Endothelial cell (in vitro differentiated cells): ENCODE results near the gene RERE. TPM values are rescaled to one million over a fixed set of nuclear protein-coding genes. Genes with fewer than 3 reads are reported as not detected.
"Not testable (repeated sequence)": the region's sequence is repeated elsewhere in the genome, so short reads cannot be mapped to it uniquely, and the experiment has no call there.

ENCODE experiments used
- DNase-seq: peaks from one replicate; pipeline ENCODE4 v3.0.0; 2021; ENCODE audit warnings: low spot score
- H3K27ac Mint-ChIP-seq: one replicate; pipeline ENCODE4 v1.8.0; 2021; ENCODE audit warnings: mixed read lengths, inconsistent platforms; ENCODE audit not compliant: unreplicated experiment
- H3K27me3 Mint-ChIP-seq: one replicate; pipeline ENCODE4 v1.8.0; 2021; ENCODE audit warnings: mild to moderate bottlenecking, moderate library complexity, mixed read lengths, inconsistent platforms; ENCODE audit not compliant: unreplicated experiment
- H3K36me3 Mint-ChIP-seq: one replicate; pipeline ENCODE4 v1.8.0; 2021; ENCODE audit warnings: mild to moderate bottlenecking, low read depth, mixed read lengths, inconsistent platforms; ENCODE audit not compliant: unreplicated experiment
- H3K4me1 Mint-ChIP-seq: one replicate; pipeline ENCODE4 v1.8.0; 2021; ENCODE audit warnings: mild to moderate bottlenecking, mixed read lengths, inconsistent platforms; ENCODE audit not compliant: unreplicated experiment
- H3K4me3 Mint-ChIP-seq: one replicate; pipeline ENCODE4 v1.8.0; 2021; ENCODE audit warnings: mild to moderate bottlenecking, mixed read lengths, inconsistent platforms; ENCODE audit not compliant: unreplicated experiment
- H3K9me3 Mint-ChIP-seq: one replicate; pipeline ENCODE4 v1.8.0; 2021; ENCODE audit warnings: mixed read lengths, inconsistent platforms; ENCODE audit not compliant: unreplicated experiment
- total RNA-seq: library from RNA; stranded (reverse); fragmentation: NEBNext Ultra II Directional; extraction: Animal tissue kit (Norgen Biotek cat#: 25700); gene quantifications from one replicate; pipeline ENCODE4 v1.2.1, GENCODE V29; 2021; ENCODE audit not compliant: unreplicated experiment
- TF ChIP-seq, protein P1 (sequence below): fragments of 200-600 bp; sonication (generic); IDR thresholded peaks from one replicate; pipeline ENCODE4 v1.5.0; 2021; ENCODE audit warnings: antibody characterized with exemption; ENCODE audit not compliant: unreplicated experiment

RERE gene
- total RNA-seq, 1 donor from 2014 or later: 115 TPM

- H3K27ac Mint-ChIP-seq: no peak overlapping the region
- TF ChIP-seq, protein P1, sequence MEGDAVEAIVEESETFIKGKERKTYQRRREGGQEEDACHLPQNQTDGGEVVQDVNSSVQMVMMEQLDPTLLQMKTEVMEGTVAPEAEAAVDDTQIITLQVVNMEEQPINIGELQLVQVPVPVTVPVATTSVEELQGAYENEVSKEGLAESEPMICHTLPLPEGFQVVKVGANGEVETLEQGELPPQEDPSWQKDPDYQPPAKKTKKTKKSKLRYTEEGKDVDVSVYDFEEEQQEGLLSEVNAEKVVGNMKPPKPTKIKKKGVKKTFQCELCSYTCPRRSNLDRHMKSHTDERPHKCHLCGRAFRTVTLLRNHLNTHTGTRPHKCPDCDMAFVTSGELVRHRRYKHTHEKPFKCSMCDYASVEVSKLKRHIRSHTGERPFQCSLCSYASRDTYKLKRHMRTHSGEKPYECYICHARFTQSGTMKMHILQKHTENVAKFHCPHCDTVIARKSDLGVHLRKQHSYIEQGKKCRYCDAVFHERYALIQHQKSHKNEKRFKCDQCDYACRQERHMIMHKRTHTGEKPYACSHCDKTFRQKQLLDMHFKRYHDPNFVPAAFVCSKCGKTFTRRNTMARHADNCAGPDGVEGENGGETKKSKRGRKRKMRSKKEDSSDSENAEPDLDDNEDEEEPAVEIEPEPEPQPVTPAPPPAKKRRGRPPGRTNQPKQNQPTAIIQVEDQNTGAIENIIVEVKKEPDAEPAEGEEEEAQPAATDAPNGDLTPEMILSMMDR: no peak
- peaks cover 22% of the 10 kb centered on the region for H3K4me1 Mint-ChIP-seq
- peaks cover 5% of the 10 kb centered on the region for H3K27me3 Mint-ChIP-seq
- H3K36me3 Mint-ChIP-seq: no peaks in the 10 kb centered on the region
- DNase-seq: no peak
- no peak overlapping the region for H3K4me3 Mint-ChIP-seq
- no peaks in the 10 kb centered on the region for H3K9me3 Mint-ChIP-seq
Observed at GRCh38 chr1:8825985-8826481, 8.6 kb upstream of the RERE start.

- TF ChIP-seq, protein P1: no peak
- Mint-ChIP-seq H3K9me3 (no peaks in the 10 kb centered on the region), H3K36me3 (no peaks in the 10 kb centered on the region), H3K4me3 (no peak overlapping the region), H3K27ac (peak overlapping the region; percentile 84), H3K27me3 (peaks cover 6% of the 10 kb centered on the region), H3K4me1 (peaks cover 25% of the 10 kb centered on the region)
- no peak for DNase-seq
Observed at GRCh38 chr1:8823295-8823664, 5.8 kb upstream of the RERE start.

GRCh38 chr1:8822373-8823294, 5.2 kb upstream of the RERE start:
- Mint-ChIP-seq H3K9me3 (no peaks in the 10 kb centered on the region), H3K36me3 (no peaks in the 10 kb centered on the region), H3K27ac (peak overlapping the region; percentile 92), H3K4me1 (peaks cover 29% of the 10 kb centered on the region), H3K4me3 (no peak overlapping the region), H3K27me3 (peaks cover 6% of the 10 kb centered on the region)
- TF ChIP-seq, protein P1: no peak
- DNase-seq: no peak

DNA sequence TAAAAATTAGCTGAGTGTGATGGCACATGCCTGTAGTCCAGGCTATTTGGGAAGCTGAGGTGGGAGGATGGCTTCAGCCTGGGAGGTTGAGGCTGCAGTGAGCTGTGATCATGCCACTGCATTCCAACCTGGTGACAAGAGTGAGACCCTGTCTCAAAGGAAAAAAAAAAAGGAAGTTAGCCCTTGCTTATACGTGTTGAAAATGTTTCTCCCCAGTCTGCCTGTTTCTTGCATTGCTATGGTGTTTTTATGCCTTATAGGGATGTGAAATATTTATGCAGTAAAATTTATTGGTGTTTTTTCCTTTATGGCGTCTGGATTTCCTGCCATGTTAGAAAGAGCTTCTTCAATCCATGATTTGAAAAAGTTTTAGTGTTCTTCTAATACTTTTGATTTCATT, 3.6 kb upstream of the RERE start:
- TF ChIP-seq, protein P1: no peak
- Mint-ChIP-seq H3K27me3 (peaks cover 8% of the 10 kb centered on the region), H3K4me1 (peaks cover 35% of the 10 kb centered on the region), H3K9me3 (no peaks in the 10 kb centered on the region), H3K36me3 (peaks cover 5% of the 10 kb centered on the region), H3K27ac (peak overlapping the region; percentile 55), H3K4me3 (no peak overlapping the region)
- DNase-seq: no peak

DNA sequence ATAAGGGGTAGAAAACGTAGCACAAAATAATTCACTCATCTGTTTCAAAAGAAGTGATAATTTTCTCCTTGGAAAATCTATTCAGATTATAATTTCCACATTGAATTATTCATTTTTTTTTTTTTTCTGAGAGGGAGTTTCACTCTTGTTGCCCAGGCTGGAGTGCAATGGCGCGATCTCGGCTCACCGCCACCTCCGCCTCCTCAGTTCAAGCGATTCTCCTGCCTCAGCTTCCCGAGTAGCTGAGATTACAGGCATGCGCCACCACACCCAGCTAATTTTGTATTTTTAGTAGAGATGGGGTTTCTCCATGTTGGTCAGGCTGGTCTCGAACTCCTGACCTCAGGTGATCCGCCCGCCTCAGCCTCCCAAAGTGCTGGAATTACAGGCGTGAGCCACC, 1.3 kb upstream of the RERE start:
- H3K27me3 Mint-ChIP-seq, H3K36me3 Mint-ChIP-seq, DNase-seq, H3K9me3 Mint-ChIP-seq: not testable (repeated sequence)
- peaks cover 52% of the 10 kb centered on the region for H3K4me1 Mint-ChIP-seq
- H3K27ac Mint-ChIP-seq: peak overlapping the region; percentile 85
- peak overlapping the region; percentile 90 for H3K4me3 Mint-ChIP-seq
